ENCODE results near the gene POLK.
"Not testable (repeated sequence)": the region's sequence is repeated elsewhere in the genome, so short reads cannot be mapped to it uniquely, and the experiment has no call there.

The POLK gene

DNA sequence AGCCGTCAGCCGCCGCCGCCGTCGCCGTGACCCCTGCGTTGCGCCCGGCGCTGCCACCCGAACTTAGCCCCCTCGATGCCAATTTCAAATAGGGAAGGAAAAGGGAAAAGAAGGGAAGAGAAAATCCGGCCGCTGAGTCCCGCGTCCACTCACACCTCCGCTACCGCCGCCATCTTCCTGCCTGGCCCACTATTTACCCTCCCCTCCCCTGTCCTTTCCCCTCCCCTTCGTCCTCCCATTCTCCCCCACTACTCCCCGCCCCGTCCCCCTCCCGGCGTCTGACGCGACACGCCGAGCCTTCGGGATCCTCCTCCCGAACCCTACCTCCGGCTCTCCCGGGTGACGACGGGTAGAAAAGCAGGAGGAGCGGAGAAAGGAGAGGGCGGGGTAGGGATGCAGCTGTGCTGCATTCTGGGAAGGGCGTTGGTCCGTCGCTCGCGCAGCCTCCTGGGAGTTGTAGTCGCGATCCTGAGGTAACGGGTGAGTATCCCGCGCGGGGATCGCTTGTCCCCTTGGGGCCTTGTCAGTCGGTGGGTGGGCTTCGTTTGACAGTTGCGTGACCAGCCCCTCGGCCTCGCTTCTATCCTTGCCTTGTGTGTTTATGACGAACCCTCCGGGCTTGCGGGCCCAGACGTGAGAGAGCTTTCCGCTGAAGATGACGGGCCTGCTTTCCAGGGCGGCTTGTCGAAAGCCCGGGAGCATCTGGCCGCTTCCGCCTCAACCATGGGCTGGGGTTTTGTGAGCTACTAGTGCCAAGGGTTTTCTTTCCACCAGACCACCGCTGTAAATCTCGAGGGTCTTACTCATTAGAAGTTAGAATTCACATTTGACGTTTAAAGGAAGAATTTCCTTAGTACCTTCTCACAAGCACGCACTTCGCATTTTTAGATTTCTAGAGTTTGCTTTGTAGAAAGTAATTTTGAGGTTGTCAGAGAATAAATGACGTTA is at the start of gene POLK, which contains the start of gene CERT1:
Gene POLK (plus strand): TSS at position 457 of the 948 bp plus-strand sequence.
Gene CERT1 (minus strand): TSS at position 195 of the 948 bp plus-strand sequence. CDS start 422 bp downstream, outside the sequence.
- DNase-seq (ENCODE audit: low read depth): peak; percentile 84

DNA sequence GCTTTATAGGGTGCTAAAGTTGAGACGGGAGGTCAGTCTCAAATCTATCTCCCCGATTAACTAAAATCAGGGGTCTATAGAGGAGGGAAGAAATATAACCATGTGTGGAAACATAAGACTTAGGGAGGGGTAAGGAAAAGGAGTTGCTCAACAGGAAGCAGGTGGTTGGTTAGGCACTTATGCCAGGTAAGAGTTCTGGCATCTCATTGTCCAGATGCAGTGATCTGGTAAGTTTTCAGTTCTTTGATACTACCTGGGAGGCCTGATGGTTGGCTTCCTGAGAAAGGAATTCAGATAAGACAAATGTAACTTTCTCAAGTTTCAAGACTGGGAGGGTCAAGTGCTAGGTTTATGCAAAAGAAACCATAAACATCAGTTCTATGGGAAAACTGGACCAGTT is 48.0 kb upstream of the POLK start:
- DNase-seq (ENCODE audit: low read depth): no peak

DNA sequence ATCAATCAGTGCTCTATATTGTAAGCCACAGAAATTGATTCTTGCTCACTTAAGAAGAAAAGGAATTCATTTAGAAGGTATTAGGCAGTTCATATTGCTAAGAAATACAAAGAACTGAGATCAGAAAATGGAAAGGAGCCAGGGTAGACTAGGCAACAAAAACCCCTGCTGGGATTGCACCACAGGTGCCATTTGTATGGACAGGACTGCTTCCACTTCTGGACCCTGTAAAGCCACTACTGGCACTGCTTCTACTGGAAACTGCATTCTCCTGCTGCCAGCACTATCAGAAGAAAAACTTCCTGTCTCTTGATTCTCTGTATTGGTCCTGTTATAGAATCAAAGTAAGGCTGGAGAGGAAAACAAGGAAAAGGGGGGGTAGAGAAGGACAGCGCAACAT is 46.2 kb upstream of the POLK start:
- DNase-seq (ENCODE audit: low read depth): no peak

DNA sequence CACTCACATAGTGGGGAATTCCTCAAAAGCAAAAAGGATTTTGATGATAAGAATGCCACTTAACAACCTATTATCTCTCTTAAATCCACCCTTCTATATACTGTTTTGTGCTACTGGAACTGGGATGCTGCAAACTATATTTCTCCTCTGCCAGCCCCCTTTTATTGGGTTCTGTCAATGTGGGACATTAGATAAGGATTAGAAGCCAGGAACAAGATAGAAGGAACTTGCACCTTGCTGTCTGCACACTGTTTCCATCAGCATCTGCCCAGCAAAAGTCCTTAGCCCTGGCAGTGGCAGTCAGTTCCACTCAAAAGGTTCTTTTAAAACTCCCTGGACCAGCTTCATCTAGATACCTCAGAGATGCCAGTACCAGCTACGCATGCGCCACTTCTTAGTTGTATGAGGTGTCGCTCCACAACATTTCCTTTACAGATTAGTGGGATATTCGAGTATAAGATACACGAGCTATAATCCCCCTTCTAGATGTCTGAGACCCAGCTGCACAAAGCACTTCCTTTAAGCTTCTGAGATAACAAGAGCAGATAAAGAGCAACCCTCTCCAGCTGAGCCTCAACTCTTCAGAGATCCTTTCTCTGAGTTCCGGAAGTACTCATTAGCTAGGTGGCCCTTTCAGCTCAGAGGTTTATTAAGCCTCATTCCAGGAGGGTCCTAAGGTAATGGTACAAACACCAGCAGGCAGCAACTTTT is 45.5 kb upstream of the POLK start:
- DNase-seq (ENCODE audit: low read depth): no peak

DNA sequence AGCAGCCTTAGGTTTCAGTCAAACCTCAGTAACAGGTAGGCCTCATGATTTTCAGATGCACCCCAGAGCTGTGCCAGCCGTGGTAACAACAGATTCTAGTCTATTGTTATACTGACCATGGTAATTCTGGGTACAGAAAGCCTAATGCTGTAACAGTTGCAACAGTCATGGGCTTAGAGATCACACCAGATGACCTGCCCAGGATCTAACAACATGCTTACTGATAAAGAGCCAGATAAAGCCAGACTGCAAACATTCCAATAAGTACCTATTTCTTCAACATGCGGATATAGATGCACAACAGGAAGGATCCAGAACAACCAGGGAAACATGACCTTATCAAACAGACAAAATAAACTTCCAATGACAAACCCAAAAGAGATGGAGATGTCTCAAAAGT is 43.1 kb upstream of the POLK start:
- DNase-seq (ENCODE audit: low read depth): no peak

DNA sequence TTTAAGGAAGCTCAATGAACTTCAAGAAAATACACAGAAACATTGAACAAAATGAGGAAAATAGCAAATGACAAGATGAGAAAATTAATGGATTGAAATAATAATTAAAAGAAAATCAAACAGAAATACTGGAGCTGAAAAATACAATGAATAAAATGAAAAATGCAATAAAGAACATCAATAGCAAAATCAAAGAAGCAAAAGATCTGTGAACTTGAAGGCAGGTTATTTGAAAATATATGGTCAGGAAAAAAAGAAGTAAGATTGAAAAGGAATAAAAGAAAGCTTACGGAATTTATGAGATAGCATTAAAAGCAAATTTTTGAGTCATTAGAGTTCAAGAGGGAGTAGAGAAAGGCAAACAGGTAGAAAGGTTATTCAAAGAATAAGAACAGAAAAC is 42.7 kb upstream of the POLK start:
- DNase-seq (ENCODE audit: low read depth): no peak

DNA sequence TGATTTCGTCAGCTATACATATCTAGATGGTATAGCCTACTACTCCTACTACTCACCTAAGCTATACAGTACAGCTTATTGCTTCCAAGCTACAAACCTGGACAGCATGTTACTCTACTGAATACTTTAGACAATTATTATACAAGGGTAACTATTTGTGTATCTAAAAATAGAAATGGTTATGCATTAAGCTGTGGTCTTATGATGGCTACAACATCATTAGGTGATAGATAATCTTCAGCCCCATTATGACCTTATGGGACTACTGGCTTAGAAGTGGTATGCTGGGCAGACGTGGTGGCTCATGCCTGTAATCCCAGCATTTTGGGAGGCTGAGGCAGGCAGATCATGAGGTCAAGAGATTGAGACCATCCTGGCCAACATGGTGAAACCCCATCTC is 40.5 kb upstream of the POLK start:
- DNase-seq (ENCODE audit: low read depth): no peak

DNA sequence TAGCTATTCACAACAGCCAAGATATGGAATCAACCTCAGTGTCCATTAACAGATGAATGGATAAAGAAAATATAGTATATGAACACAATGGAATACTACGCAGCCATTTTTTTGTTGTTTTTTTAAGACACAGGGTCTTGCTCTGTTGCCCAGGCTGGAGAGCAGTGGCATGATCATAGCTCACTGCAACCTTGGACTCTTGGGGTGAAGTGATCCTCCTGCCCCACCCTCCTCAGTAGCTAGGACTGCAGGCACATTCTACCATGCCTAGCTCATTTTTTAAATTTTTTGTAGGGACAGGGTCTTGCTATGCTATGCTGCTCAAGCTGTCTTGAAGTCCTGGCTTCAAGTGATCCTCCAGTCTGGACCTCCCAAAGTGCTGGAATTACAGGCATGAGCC is 38.7 kb upstream of the POLK start:
- DNase-seq (ENCODE audit: low read depth): no peak

DNA sequence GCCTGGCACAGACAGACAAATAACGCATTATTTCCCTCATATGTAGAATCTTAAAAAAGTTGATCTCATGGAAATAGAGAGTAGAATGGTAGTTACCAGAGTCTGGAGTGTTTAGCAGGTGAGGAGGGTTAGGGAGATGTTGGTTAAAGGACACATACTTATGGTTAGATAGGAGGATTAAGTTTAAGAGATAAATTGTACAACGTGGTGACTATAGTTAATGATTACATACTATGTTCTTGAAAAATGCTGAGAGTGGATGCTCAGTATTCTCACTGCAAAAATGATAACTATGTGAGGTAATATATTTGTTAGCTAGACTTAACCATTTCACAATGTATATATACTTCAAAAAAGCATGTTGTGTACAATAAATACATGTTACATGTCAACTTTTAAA is 38.2 kb upstream of the POLK start:
- DNase-seq (ENCODE audit: low read depth): no peak

DNA sequence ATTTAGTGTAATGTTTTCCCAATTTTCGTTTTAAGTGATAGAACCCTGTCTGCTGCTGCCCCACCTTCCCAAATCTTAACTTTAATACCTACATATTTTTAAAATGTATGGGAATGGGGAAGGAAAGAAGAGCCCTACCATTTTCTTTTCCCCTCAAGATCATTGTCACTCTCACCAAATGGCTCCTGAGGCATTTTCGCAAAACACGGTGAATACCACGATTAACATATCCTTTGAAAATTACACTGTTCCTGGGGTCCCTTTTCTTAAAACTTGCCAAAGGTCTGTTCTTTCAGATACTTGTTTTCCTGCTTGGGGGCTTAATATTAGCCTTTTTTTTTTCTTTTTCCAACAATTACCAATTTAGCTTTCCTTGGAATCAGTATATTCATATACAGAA is 36.3 kb upstream of the POLK start:
- no peak for DNase-seq (ENCODE audit: low read depth)

DNA sequence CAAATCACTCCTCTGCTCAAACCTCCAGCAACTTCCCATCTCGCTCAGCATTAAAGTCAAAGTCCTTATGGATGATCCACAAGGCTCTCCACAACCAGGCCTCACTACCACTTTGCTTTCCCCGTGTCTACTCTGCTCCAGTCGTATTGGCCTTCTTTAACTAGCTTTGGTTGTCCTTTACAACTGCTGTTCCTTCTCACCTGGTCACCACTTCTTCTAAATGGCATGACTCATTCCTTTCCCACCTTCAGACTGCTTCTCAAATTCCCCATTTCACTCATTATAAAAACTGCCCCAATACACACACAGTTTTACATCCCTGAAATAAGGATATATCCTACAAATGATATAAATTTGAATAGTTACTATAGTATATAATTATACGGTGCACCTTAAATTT is 30.7 kb upstream of the POLK start:
- DNase-seq (ENCODE audit: low read depth): no peak

DNA sequence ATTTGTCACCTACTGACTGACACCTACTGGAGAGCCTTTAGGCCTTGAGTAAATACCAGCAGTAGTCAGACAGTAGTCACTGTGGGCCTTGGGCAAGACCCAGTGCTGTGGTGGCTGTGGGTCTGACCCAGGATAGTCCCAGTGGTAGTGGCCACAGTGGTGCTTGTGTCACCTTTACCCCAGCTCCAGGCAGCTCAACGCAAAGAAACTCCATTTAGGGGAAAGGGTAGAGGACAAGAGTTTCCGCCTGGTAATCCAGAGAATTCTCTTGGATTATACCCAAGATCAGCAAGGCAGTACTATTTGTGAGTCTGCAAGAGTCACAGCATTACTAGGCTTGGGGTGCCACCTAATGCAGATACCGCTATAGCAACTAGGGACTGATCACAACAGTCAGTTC is 29.2 kb upstream of the POLK start:
- DNase-seq (ENCODE audit: low read depth): no peak

DNA sequence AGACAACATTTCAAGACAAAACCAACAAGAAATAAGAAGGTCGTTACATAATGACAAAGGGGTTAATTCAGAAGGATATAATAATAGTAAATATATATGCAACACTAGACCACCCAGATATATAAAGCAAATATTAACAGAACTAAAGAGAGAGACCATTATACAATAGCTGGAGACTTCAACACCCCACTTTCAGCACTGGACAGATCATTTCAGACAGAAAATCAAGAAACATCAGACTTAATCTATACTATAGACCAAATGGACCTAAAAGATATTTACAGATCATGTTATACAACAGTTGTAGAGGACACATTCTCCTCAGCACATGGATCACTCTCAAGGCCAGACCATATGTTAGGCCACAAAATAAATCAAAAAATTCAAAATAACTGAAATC is 27.1 kb upstream of the POLK start:
- no peak for DNase-seq (ENCODE audit: low read depth)

DNA sequence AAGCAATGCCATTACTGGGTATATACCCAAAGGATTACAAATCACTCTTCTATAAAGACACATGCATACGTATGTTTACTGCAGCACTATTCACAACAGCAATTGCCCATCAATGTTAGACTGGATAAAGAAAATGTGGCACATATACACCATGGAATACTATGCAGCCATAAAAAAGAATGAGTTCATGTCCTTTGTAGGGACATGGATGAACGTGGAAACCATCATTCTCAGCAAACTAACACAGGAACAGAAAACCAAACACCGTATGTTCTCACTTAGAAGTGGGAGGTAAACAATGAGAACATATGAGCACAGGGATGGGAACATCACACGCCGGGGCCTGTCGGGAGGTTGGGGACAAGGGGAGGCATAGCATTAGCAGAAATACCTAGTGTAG is 21.8 kb upstream of the POLK start:
- not testable (repeated sequence) for DNase-seq (ENCODE audit: low read depth)

DNA sequence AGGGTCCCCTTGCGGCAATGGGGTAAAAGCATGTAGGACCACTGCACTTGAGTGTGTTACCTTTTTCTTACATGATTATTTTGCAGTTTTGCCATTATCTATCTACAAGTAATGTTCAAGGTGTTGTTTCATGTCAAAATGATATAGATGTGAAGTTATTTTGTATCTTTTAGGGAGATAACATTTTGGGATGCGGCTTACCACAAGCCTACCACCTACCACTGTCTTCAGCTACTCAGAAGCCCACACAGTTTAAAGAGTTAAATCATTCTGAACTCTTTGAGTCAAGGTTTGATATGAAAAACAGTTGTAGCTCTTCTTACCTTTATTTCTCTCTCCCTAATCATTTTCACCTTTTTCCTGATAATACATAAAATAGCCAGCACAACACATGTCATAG is 20.1 kb upstream of the POLK start:
- no peak for DNase-seq (ENCODE audit: low read depth)

DNA sequence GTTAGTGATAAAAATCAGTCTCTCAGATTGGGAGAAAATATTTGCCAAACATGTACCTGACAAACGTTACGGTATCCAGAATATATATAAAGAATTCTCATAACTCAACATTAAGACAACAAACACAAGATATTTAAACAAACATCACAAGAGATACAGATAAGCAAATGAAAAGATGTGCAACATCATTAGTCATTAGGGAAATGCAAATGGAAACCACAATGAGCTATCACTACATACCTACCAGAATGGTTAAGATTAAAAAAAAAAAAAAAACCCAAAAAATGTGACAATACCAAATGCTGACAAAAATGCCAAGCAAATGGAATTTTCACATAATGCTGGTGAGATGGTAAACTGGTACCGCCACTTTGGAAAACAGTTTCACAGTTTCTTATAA is 15.7 kb upstream of the POLK start:
- no peak for DNase-seq (ENCODE audit: low read depth)

DNA sequence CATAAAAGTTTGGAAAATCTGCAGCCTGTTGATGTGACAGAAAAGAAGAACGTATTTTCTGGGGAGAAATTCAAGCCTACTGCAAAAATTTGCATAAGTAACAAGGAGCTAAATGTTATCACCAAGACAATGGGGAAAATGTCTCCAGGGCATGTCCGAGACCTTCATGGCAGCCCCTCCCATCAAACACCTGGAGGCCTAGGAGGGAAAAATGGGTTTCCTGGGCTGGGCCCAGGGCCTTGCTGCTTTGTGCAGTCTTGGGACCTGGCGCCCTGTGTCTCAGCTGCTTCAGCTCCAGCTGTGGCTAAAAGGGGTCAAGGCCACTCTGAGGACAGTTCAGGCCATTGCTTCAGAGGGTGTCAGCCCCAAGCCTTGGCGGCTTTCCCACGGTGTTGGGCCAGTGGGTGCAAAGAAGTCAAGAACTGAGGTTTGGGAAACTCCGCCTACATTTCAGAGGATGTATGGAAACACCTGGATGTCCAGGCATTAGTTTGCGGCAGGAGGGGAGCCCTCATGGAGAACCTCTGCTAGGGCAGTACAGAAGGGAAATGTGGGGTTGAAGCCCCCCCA is 13.4 kb upstream of the POLK start:
- DNase-seq (ENCODE audit: low read depth): no peak

DNA sequence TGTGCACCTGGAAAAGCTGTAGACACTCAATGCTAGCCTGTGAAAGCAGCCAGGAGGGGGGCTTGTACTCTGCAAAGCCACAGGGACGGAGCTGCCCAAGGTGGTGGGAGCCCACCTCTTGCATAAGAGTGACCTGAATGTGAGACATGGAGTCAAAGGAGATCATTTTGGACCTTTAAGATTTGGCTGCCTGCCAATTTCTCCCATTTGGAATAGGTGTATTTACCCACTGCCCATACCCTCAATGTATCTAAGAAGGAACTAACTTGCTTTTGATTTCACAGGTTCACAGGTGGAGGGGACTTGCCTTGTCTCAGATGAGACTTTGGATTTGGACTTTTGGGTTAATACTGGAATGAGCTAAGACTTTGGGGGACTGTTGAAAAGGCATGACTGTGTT is 12.8 kb upstream of the POLK start:
- DNase-seq (ENCODE audit: low read depth): not testable (repeated sequence)

DNA sequence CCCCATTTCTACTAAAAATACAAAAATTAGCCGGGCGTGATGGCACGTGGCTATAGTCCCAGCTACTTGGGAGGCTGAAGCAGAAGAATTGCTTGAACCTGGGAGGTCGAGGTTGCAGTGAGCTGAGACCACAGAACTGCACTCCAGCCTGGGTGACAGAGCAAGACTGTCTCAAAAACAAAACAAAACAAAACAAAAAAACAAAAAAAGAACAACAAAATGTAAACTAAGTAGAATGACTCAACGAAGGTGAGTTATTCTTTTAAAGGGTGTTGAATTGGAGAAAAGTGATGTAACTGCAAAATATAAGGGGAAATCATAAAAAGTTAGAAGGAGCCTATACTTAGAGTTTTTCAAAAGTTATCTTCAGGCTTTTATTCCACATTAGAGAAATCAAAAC is 6.6 kb upstream of the POLK start:
- DNase-seq (ENCODE audit: low read depth): not testable (repeated sequence)

DNA sequence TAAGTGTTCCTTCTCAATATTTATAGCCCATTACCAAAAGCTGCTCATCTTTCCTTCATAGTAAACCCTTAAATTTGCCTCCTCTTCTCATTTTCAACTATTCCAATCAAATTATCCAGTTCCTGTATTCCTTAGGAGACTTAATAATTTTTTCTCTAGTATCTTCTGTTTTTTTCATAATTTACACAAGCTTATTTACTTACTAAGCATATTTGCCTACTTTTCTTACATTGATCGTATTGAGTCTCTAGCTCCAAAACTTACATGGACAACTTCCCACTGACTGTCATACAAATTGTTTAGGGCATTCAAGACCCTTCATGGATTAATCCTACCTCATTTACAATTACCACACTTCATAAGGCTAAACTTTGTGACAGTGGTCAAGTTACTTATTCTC is 3.9 kb upstream of the POLK start:
- DNase-seq (ENCODE audit: low read depth): no peak

DNA sequence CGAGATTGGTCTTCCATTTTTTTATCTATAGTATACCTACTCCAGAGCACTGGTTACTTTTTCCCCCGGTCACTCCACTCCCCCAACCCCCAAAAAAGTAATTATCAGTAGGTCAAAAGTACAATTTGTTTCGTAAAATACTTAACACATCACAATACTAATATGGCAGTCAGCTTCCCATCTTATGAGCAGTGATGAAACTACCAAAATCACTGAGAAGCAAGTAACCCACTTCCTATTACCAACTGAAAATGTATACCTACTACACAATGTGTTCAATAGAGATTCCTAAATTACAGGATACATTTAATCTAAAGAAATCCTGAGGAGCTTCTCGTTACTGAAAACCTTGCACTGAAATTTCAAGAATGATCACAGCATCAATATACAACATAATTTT is 2.1 kb upstream of the POLK start:
- DNase-seq (ENCODE audit: low read depth): no peak

DNA sequence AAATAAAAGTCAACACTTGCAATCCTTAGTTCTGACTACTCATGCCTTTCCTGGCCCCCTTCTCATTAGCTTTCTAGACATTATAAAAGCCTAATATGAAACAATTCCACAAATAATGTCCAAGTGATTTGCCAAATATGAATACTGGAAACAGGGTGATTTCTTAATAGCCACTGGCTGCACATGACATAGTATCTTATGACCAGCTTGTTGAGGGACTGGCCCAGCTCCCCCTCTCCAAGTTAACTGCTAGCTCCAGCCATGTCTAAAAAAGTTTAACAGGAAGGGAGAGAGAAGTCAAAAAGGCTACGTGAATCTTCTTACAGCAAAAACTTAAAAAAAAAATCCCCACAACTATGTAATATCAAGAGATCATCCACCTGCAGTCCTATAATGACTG is 1.7 kb upstream of the POLK start:
- no peak for DNase-seq (ENCODE audit: low read depth)

DNA sequence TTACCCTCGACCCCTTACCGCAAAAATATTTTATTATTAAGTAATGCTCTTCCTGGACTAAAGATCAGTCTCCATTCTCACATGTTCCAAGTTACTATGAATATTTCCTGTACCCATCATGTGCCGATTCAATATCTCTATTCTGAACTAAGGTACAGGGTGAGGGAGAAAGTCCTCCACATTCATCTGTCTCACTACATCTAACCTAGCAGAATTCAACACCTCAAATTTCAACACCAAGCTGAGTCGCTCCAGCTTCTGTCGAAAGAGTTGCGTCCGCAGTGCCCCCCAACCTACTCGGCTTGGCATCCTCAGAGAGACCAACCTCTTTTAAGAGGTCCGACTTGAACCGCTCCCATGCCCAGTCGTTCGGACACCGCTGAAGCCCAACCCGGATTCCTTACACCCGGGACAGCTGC is 1.3 kb upstream of the POLK start:
- no peak for DNase-seq (ENCODE audit: low read depth)
